Middle frontal gyrus (tissue), 1 donor: ENCODE measurements around the gene C1orf226.

Experiments
- DNase-seq: peaks from one replicate; pipeline ENCODE4 v3.0.0-alpha.2; 2015; ENCODE audit warnings: low spot score; ENCODE audit errors: extremely low spot score

C1orf226 gene

DNA sequence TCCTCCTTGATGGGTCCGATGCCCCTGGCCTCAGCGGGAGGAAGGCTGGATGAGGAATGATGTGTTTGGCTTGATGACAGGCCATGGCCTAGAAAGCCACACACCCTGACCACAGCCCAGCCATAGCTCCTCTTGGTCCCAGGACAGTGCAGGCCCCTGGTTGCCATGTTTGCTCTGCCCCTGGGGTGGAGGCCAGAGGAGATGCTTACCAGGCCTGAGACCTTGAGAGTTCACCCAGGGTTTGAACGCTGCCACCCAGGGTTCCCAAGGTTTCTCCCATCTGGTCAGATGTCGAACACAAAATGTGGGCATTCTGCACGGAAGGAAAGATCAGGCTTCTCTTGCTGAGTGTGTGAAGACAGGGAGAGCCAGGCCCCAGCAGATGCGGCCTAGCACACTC, 2.6 kb downstream of the C1orf226 start:
- DNase-seq, result no peak

DNA sequence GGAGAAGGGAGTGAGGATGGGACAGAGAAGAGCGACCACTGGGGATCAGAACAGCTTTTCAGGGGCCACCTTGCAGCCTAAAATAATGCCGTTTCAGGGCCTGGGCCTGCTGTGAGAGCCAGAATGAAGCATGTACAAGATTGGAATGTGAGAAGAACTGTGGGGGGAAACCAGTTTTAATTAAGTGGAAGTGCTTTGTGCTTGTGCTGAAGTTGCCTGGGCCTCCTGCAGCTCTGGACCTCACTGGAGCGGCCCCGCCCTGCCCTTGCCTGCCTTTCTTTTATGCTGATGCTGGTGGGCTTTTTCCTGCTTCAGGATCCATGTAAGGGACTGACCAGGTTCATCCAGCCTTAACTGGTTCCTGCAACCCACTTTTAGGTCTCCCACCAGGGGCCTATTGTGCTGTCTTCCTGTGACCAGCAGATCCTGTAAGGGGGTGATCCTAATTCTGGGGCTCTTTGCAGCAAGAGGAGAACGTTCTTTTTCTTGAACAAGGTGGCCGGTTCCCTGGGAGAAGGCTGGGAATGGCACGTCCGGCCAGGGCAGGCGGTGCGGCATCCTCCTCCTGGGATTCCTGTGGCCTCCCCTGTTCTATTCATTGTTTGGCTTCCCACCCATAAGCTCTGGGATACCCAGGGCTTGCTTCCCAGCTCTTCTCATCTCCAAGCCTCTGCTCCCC, 3.2 kb downstream of the C1orf226 start:
- DNase-seq, result no peak

DNA sequence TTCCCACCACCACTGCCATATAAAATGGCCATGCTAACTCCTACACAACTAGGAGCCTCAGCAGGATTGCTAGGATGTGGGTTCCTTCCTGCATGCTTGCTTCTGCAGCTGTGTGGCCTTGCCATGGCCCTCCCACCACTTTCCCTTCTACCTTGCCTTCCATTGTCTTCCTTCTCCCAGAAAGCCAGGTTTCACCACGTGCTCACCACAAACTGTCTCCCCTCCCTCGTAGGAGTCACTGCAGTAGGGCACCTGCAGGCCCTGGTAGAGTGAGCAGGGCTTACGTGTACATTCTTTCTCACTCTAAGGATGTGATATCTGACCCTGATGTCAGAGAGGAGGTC, 3.7 kb downstream of the C1orf226 start:
- DNase-seq, result no peak

DNA sequence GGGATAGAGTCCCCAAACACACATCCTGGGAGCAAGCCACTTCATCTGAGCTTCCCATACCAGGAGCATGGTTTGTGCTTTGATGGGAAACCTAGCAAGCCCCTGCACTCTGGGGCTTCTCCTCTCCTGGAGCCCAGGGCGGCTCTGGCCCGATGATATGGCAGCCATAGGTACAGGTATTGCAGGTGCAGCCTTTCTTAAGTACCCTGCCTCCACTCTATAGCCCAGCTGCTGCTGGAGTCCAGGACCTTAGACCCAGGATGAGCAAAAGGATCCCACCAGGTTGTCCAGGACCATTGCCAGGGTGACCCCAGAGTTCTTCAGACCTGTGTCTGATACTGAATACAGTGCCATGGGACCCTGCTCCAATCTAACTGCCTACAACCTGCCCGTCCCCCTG, 4.2 kb downstream of the C1orf226 start:
- no peak for DNase-seq

DNA sequence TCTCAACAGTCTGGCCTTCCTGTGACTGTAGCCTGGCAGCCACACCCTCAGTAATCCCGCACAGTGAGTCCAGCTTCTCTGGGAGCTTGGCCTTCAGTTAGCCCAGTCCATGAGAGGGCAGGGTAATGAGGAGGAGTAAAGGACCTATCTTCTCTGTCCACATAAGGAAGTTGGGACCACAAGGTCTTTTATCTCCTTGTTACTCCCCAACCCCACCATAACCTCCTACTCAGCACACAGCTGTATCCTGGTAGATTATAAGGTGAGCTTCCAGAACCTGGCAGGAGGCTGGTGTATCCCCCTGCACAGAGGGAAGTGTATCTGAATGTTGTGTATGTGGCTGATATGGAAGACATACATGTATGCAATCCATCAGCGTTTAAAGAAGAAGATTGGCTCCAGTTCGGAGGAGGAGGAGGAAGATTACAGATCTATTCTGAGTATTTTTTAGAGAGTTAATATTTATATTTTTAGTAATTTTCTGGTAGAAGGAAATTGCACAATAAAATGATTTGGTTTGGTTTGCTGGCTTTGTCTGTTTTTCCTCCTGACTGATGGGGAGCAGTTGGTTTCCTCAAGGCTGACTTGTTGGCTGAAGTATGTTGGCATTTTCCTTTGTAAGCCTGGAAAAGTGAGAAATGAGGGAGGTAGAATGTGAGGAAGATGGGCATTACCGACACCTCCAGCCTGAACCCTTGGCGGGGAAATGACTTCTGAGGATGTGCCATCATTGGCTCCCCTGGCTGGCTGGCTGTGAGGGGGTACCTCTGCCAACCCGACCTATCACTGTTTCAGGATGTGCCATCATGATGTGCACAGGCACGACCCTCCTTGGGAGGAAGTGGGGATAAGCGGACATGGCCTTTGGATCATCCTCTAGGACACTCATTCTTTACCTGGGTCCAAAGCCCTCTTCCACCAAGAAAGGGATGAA, 5.0 kb downstream of the C1orf226 start:
- DNase-seq, result no peak

DNA sequence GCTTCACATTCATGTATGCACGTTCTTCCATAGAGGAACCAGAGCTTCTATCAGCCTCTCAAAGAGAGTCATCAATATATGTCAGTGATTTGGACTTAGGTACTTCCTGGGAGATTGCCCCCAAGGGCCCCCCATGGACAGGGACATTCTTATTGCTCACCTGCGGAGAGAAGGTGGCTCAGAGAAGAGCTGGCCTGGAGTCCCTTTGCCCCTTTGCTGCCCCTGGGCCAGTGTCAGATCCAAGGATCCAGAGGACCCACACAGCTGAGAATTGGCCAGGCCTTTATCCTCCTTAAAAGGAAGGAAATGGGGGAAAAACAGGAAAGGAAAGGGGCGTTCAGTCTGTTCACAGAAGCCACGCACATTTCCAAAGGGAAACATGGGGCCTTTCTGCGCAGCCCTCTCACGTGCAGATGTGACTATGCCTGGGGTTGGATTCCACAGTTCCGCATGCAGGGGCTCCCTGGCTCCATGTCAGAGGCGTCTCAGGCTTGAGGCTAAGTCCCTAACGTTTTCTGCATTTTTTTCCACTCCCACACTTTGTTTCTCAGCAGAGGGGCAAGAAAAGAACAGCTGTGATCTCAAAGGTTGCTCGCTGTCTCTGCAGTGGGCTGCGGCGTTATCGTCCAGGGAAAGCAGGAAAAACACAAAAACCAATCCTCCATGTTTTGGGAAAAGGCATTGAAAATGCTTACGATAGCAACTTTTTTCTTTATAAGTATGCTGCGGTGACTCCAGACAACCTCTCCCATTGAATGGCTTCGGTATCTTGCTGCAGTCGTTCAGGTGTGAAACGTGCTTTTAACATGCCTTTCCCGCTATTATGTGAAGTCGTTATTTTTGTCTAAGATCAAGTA, 5.9 kb downstream of the C1orf226 start:
- DNase-seq, result no peak

DNA sequence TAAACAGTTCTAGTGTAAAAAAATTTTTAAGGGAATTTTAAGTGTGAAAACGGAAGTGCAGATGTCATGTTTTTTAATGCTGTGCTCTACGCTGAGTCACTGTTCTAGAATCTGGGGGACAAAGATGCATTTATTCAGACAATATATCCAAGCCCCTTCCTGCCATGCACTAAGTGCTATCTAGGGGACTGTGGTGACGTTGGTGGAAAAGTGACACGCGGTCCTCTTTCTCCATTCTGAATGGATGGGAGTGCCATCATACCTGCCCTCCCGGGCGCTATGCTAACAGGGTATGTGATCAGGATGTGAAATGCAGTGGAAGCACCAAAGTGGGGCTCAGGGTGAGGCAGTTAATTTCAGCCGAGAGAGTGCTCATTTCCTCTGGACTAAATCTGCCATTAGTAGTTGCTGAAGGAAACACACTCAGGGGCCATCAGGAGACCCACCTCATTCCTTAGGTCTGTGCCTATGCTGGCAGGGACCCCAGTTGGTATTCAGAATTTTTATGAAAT, 6.6 kb downstream of the C1orf226 start:
- no peak for DNase-seq

DNA sequence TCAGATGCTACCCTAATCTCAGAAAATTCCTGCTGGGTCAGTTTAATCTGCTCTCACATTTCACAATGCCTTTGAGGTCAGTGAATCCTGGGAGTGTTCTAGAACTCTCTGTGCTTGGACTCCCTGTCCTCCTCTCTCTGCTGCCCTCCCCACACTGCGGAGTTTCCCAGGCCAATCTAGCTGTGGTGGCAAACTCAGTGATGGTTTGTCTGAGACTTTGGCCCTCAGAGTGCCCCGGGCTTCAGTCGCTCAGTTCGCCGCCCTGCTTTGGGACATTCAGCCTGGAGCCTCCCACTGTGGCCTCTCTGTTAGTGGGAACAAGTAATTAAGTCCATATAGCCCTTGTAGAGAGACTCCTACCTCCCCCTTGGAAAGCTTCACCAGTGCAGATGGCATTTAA, 7.1 kb downstream of the C1orf226 start:
- DNase-seq, result no peak

DNA sequence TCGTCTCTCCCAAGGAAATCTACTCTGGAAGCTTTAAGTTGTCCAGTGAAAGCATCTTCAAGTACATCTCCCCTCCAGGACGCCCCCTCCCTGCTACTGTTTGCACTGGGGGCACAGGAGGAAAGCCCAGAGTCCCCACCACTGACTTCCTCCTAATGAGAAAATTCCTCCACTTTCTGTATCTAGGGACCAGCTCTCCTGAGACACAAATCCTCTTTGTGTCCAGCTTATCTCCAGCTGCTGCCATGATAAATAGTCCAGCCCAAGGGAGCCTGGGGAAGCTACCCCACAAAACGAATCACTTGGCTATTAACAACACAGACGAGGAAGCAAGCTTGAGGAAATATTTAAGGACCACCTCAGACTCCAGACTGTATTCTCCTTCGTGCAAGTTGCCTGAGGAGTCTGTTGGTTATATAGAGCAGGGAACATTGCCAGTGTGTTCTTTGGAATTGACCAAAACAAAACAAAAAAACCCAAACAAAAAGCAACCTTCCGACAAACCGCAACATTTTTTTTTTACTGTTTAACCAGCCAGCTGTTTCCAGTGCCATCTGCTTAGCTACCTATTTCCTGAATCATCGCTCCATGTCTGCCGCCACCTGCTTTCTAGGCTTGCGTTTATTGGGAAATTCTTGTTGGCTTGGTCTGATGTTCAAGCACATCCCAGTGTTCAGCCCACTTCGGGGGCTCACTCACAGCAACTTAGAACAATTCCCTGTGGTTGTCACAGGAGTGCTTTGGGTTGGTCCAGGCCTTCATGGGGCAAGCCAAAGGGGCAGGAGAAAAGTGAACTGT, 7.7 kb downstream of the C1orf226 start:
- DNase-seq, result no peak

DNA sequence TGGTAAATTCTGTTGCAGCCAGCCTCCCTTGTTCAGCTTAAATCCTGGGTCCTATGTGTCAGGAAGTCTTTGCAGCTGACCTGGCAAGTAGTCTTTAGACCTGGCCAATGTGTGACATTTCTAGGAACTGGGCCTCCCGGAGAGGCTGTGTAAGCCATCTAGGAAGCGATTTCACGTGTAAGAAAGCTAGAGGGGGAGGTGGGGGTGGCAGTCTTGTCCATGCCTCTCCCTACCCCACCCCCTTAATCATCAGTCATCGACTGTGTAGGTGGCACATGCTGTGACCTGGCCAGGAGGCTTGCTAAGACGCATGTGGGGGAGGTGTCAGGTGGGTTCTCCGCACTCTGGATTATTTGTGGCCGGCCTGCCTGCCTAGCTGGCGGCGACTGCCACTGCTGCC, 8.4 kb downstream of the C1orf226 start:
- DNase-seq, result no peak

DNA sequence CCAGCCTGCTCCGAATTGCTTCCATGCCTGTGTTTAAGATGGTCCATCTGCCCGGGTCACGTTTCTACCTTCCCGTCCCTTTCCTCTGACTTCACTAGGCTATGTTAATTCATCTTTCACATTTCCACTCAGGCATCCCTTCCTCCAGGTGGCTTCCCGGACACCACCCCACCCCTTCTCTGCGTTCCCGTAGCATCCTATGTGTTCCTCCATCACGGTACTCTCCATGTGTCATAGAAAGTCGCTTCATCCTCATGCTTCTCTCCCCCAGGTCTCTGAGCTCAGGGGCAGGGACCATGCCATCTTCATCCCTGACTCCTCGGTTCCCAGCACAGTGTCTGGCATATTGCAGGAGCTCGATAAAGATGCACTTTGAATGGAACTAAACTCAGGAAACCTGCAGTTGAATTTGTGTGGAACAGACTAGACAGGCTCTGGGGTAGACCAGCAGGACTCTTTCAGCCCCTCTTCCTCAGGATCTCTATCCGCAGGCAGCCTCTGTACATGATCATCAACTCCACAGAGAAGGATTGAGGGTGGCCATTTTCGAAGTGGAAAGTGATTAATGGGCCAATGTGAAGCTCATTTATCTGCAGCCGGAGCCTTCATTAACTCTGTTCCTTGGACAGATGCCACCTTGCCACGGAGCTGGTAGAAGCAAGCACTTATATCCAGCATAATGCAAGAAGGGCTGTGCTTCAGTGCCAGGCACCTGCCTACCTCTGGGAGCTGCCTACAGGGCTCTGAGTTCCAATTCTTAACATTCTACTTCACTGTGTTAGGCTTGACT, 9.1 kb downstream of the C1orf226 start:
- DNase-seq, result no peak

DNA sequence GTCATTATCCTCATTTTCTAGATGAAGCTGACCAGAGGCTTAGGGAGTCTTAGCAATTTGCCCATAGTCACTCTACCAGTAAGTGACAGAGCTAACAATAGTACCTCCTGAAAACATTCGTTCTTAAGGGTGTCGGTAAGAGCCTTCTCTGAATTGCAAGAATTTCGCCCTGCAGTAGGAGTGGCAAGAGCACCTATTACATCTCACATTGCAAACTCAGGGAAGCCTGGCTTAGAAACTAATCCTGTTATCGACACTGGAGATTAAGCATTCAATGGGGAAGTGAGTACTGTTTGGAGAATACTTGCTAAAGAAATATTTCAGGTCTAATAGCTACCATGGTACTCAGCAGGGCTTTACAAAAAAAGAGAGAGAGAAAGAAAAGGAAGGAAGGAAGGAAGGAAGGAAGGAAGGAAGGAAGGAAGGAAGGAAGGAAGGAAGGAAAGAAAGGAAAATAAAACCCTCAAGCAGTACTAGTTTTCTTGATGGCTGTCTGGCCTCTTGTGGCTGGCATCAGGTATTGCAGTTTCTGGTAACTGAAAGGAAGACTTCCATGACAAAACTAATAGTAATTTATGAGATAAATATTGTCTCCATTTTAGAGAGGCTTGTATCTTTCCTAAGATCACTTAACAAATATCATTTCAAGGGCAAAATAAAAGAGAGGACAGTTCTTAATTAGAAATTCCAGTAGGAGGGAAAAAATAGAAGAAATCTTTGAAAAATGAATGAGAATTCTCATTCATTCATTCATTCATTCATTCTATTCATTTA, 10.4 kb downstream of the C1orf226 start:
- no peak for DNase-seq

DNA sequence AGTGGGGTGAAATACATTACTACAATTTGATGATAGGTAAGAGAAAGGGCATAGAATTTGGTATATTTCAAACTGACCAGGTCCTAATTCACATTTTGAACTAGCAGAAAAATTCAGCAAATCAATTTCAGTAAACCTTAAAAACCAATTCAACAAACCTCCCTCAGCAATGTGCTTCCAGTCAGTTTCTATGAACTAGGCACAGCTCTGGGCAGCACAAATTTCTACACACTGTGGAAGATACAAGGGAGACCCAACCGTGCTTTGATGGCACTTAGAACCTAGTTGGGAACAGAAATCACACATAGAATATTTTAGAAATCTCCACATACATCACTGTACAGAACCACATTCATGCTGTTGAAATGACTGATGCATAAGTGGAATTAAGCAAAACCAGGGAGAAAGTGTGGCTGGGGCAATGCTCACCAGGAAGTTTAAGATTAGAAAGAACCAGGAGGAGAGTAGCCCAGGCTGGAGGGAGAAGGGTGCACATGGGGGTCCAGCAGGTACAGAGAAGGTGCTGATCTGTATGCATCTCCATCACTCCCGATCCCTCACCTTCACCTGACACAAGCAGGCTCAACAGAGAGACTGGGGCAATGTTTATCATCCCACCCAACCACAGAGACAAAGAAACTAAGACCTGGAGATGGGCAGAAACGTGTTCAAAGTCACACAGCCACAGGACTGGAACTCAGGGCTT, 14.8 kb downstream of the C1orf226 start:
- no peak for DNase-seq

DNA sequence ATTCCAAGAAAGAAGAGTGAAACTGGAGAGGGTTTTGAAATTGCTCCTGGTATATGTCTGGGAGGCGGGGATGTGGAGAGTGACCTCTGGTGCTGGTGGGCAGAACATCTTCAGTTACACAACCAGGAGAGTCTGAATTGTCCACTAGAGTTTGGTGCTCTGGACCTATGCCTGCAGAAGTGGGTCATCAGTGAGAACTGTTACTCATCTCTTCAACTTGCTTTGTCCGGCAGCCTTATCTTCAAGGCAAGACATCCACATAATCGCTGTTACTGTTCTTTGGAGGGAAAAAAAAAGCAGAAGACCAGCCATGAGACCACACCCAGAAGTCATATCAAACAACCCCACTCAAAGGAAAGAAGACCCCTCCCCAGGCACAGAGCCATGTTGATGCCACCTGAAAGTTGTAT, 15.5 kb downstream of the C1orf226 start:
- no peak for DNase-seq

DNA sequence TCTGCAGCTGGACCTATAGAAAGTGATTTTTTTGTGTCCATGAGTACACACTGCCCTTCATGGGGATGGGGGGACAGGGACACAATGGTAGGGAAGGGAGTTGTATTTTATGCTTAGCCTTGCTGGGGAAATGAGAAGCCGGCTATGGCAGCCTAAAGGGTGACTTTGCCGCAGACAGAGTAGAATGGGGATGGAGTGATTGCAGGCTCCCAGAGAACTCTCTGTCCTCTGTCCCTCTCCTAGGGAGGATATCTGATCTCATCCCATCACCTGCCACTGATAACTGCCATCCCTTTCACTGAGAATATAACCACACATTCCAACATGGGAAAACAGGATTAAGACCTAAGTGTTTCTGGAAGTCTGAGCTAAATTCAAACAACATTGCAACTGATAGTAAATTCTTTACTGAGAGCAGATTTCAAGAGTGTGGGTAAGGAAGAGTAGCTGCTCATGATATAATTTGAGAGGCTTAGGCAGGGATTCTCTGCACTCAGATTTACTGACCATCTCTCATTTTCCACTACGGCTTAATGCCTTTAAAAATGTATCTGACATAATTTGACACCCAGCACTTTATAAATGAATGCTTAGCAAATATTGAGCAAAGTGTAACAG, 16.5 kb downstream of the C1orf226 start:
- DNase-seq, result no peak

DNA sequence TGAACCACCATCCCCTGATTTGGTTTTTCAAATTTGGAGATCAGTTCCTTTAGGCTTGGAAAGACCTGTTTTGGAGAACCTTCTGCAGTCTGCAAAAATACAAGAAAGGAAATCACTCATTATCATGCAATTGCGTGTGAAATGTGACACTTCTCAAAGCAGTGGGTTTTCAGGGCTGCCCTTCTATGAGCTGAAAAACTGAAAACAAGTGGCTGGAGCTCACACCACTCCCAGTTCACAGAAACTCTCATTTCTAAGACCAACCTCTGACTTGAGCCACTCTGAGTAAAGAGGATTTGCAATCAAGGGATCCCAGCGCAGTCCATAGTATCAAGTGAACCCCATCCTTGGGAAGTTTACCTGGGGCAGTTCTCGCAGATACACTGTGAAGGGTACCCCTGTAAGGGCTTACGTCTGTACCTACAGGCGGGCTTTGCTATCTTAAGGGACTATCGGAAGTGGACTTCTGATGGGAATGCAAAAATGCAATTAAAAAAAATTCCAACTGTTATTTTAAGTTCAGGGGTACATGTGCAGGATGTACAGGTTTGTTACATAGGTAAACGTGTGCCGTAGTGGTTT, 17.6 kb downstream of the C1orf226 start:
- no peak for DNase-seq

DNA sequence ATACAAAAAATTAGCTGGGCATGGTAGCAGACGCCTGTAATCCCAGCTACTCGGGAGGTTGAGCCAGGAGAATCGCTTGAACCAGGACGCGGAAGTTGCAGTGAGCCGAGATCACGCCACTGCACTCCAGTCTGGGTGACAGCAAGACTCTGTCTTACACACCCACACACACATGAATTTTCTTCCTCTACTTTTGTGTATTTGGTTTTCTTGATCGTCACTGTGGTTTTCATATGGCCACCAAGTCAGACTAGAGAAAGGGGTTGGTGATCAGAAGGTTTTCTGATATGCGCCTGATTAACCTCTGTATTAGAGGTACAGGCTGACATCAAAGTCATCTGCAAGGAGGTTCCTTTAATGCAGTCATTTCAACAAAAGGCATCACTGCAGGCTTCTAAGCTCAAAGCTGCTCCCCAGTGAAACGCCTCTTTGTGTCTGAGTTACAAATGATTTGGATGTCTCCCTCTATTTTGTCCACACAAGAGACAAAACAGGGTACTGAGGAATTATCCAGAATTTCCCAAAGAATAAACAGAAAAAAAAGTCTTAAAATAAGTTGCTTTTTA, 19.3 kb downstream of the C1orf226 start:
- DNase-seq, result no peak
